HepG2 (cell line): Measurements from ENCODE around the gene IGFBP6. TPM values are rescaled to one million over a fixed set of nuclear protein-coding genes. Genes with fewer than 3 reads are reported as not detected.
A peak's percentile ranks its signal among the peaks of the same experiment; 100 is the strongest.

Source experiments
- ATAC-seq: fragments of 200-7000 bp; cut with Tn5 transposase; 3 replicates; pipeline ENCODE4 v1.9.1; 2020; ENCODE audit warnings: mild to moderate bottlenecking, moderate library complexity
- BruUV-seq: library from RNA; stranded (reverse); fragments of 400-500 nt; replicated peaks from 2 replicates; lab custom pipeline; 2021; lab: Mats Ljungman, UMichigan
- CTCF ChIA-PET: fragments of 300-600 bp; formaldehyde crosslinking; extraction: SDS; loops from one replicate; lab custom pipeline; 2021; ENCODE audit warnings: low total read pairs, inconsistent platforms, low intra/inter-chr PET ratio; lab: Yijun Ruan, JAX
- POLR2A ChIA-PET: fragments of 350-600 bp; sonication (Branson Sonifier 250); formaldehyde crosslinking; loops from one replicate; lab custom pipeline; 2020; ENCODE audit warnings: antibody characterized with exemption, inconsistent platforms; lab: Yijun Ruan, JAX
- DNase-seq: peaks from one replicate; pipeline ENCODE4 v3.0.0-alpha.2; 2015; ENCODE audit warnings: low spot score
- FAIRE-seq: peaks from 3 replicates; lab custom pipeline; 2011; peaks lifted over from hg19 to GRCh38; lab: Jason Lieb, UNC
- H2AFZ ChIP-seq: one replicate; pipeline ENCODE4 v1.6.1; 2011; ENCODE audit warnings: low read length, inconsistent platforms
- H3K27ac ChIP-seq: fragments of 300-600 bp; 3 replicates; pipeline ENCODE4 v1.8.0; 2011; ENCODE audit warnings: mixed run types, mild to moderate bottlenecking, mixed read lengths, low read length, inconsistent platforms; ENCODE audit not compliant: insufficient read depth; ENCODE audit errors: extremely low read length
- H3K27me3 ChIP-seq, 2 experiments: fragments of 200-600 bp in 1 of 2; 2 replicates in 1 of 2; 3 replicates in 1 of 2; pipeline versions ENCODE4 v1.6.0 to v1.8.0; 2011; ENCODE audit warnings: low read length in 2 of 2, mild to moderate bottlenecking in 2 of 2, moderate library complexity in 2 of 2, inconsistent platforms in 1 of 2; ENCODE audit not compliant: insufficient read depth in 2 of 2, control insufficient read depth in 1 of 2
- H3K36me3 ChIP-seq, 2 experiments: fragments of 200-600 bp in 1 of 2; replicated peaks in 1 of 2; 2 replicates in 1 of 2; 3 replicates in 1 of 2; pipeline versions ENCODE4 v1.5.1 to v1.8.0; 2011; ENCODE audit warnings: low read length in 2 of 2, inconsistent platforms in 1 of 2; ENCODE audit not compliant: insufficient read depth in 2 of 2, control insufficient read depth in 1 of 2
- H3K4me1 ChIP-seq: 2 replicates; pipeline ENCODE4 v1.5.1; 2012; ENCODE audit warnings: low read length, inconsistent platforms; ENCODE audit not compliant: insufficient read depth
- H3K4me2 ChIP-seq: 2 replicates; pipeline ENCODE4 v1.6.0; 2011; ENCODE audit warnings: low read depth, low read length, inconsistent platforms
- H3K4me3 ChIP-seq, 3 experiments: fragments of 200-600 bp in 1 of 3; sonication (generic), shearing (Covaris generic) in 1 of 3; replicated peaks in 1 of 3; 2 replicates each; pipeline ENCODE4 v1.5.1; 2011 to 2016; ENCODE audit warnings: low read length in 3 of 3, inconsistent platforms in 2 of 3, low read depth in 2 of 3, mild to moderate bottlenecking in 2 of 3, control low read depth in 1 of 3, mixed read lengths in 1 of 3; ENCODE audit not compliant: insufficient read depth in 1 of 3
- H3K79me2 ChIP-seq: one replicate; pipeline ENCODE4 v1.6.1; 2011; ENCODE audit warnings: low read length, inconsistent platforms; ENCODE audit not compliant: insufficient read depth
- H3K9ac ChIP-seq: 2 replicates; pipeline ENCODE4 v1.6.0; 2011; ENCODE audit warnings: mild to moderate bottlenecking, low read depth, low read length, inconsistent platforms; ENCODE audit not compliant: insufficient read depth
- H3K9me3 ChIP-seq: 2 replicates; pipeline ENCODE4 v1.5.1; 2012; ENCODE audit warnings: mild to moderate bottlenecking, low read length
- H4K20me1 ChIP-seq: 2 replicates; pipeline ENCODE4 v1.6.0; 2011; ENCODE audit warnings: inconsistent platforms, mild to moderate bottlenecking, low read length, moderate library complexity; ENCODE audit not compliant: insufficient read depth
- CBFB ChIP-seq: sonication (generic); formaldehyde crosslinking; IDR thresholded peaks from 2 replicates; pipeline ENCODE4 v1.4.0; 2020; ENCODE audit warnings: missing genetic modification reagents
- CREB1 ChIP-seq, 2 experiments: fragments of 450-650 bp in 1 of 2; IDR thresholded peaks; 2 replicates each; pipeline ENCODE4 v1.6.1; 2016 to 2017; ENCODE audit warnings: control low read depth in 1 of 2, mild to moderate bottlenecking in 1 of 2, missing compliant biosample characterization in 1 of 2, missing genetic modification characterization in 1 of 2
- ERF ChIP-seq: IDR thresholded peaks from 2 replicates; pipeline ENCODE4 v1.6.1; 2018; ENCODE audit warnings: missing biosample characterization, missing genetic modification reagents
- FOXA1 ChIP-seq, 2 experiments: fragments of 450-650 bp in 1 of 2; sonication (generic) in 1 of 2; formaldehyde crosslinking in 1 of 2; IDR thresholded peaks; 2 replicates each; pipeline versions ENCODE4 v1.4.0 to v1.6.1; 2016 to 2020; ENCODE audit warnings: missing genetic modification reagents in 1 of 2
- GATAD2A ChIP-seq: IDR thresholded peaks from 2 replicates; pipeline ENCODE4 v1.6.1; 2016
- IKZF1 ChIP-seq: fragments of 450-650 bp; IDR thresholded peaks from 2 replicates; pipeline ENCODE4 v1.7.1; 2016
- JUND ChIP-seq: sonication (generic); formaldehyde crosslinking; IDR thresholded peaks from 2 replicates; pipeline ENCODE4 v1.8.0; 2022; ENCODE audit warnings: mild to moderate bottlenecking, missing genetic modification reagents
- MIXL1 ChIP-seq: IDR thresholded peaks from 2 replicates; pipeline ENCODE4 v1.6.1; 2016
- NCOA2 ChIP-seq: sonication (generic); formaldehyde crosslinking; IDR thresholded peaks from 2 replicates; pipeline ENCODE4 v1.8.0; 2022; ENCODE audit warnings: inconsistent platforms
- RARA ChIP-seq: IDR thresholded peaks from 2 replicates; pipeline ENCODE4 v1.6.1; 2016; ENCODE audit warnings: missing genetic modification reagents, missing compliant biosample characterization
- RXRA ChIP-seq: sonication (generic); formaldehyde crosslinking; IDR thresholded peaks from 2 replicates; pipeline ENCODE4 v1.5.1; 2020; ENCODE audit warnings: missing genetic modification reagents
- RXRB ChIP-seq: IDR thresholded peaks from 2 replicates; pipeline ENCODE4 v1.6.1; 2016; ENCODE audit warnings: borderline replicate concordance, missing genetic modification reagents, missing compliant biosample characterization
- SOX5 ChIP-seq: IDR thresholded peaks from 2 replicates; pipeline ENCODE4 v1.6.1; 2016; ENCODE audit warnings: borderline replicate concordance
- TBX2 ChIP-seq: sonication (generic); formaldehyde crosslinking; IDR thresholded peaks from 2 replicates; pipeline ENCODE4 v1.5.0; 2020; ENCODE audit warnings: missing genetic modification reagents, mild to moderate bottlenecking, borderline replicate concordance
- ZNF253 ChIP-seq: sonication (generic); formaldehyde crosslinking; IDR thresholded peaks from 2 replicates; pipeline ENCODE4 v1.8.0; 2022; ENCODE audit warnings: mild to moderate bottlenecking, missing genetic modification reagents, borderline replicate concordance
- ZNF33B ChIP-seq: sonication (generic); formaldehyde crosslinking; IDR thresholded peaks from 2 replicates; pipeline ENCODE4 v1.5.1; 2020; ENCODE audit warnings: mild to moderate bottlenecking, missing genetic modification reagents
- ZNF34 ChIP-seq: sonication (generic); formaldehyde crosslinking; IDR thresholded peaks from 2 replicates; pipeline ENCODE4 v1.4.0; 2020; ENCODE audit warnings: mild to moderate bottlenecking, missing genetic modification reagents, borderline replicate concordance
- ZNF367 ChIP-seq: sonication (generic); formaldehyde crosslinking; IDR thresholded peaks from 2 replicates; pipeline ENCODE4 v1.4.0; 2020; ENCODE audit warnings: missing genetic modification reagents, borderline replicate concordance
- ZNF652 ChIP-seq: IDR thresholded peaks from 2 replicates; pipeline ENCODE4 v1.6.1; 2016; ENCODE audit warnings: low read depth, borderline replicate concordance
- WGBS: methylation state at CpG from one replicate; pipeline ENCODE4 v1.1.6; 2017; ENCODE audit warnings: low lambda C conversion rate; 5-methylcytosine and 5-hydroxymethylcytosine counted together
- in situ Hi-C: cut with HindIII; loops from 2 replicates; pipeline ENCODE4 v1.10.0; 2017; ENCODE audit warnings: low pct_unique_long_range_greater_than_20kb; ENCODE audit not compliant: extremely low pct_ligation_motif_present
- intact Hi-C: fragments of 100-400 bp; cut with micrococcal nuclease; formaldehyde crosslinking; loops from one replicate; pipeline ENCODE4 v1.10.0; 2022; ENCODE audit not compliant: unreplicated experiment
- polyA plus RNA-seq, 8 experiments: library from polyadenylated mRNA; depleted of rRNA in 3 of 8; stranded (reverse) in 7 of 8; unstranded in 1 of 8; fragments of >200 nt; fragmentation: Illumina TruSeq in 4 of 8; extraction: Trizol in 4 of 8; gene quantifications; 2 replicates each; pipeline versions ENCODE4 v1.2.1 to v1.2.3, GENCODE V29; 2011 to 2016; ENCODE audit warnings: low read depth in 4 of 8, missing spikeins in 1 of 8, mixed read lengths in 1 of 8; ENCODE audit not compliant: insufficient read depth in 1 of 8
- total RNA-seq, 5 experiments: library from RNA; depleted of rRNA; stranded (reverse); fragments of >200 nt; fragmentation: Illumina TruSeq; extraction: Trizol; gene quantifications; 2 replicates each; pipeline ENCODE4 v1.2.3, GENCODE V29; 2016; ENCODE audit warnings: low read depth in 1 of 5
- TF ChIP-seq, protein P1 (sequence below): sonication (generic); formaldehyde crosslinking; IDR thresholded peaks from 2 replicates; pipeline ENCODE4 v1.5.1; 2020; ENCODE audit warnings: missing genetic modification reagents, mild to moderate bottlenecking, borderline replicate concordance
- TF ChIP-seq, protein P2 (sequence below): sonication (generic); formaldehyde crosslinking; IDR thresholded peaks from 2 replicates; pipeline ENCODE4 v1.8.1; 2023; ENCODE audit warnings: mild to moderate bottlenecking, moderate library complexity, missing genetic modification reagents
- TF ChIP-seq, protein P3 (sequence below): IDR thresholded peaks from 2 replicates; pipeline ENCODE4 v1.6.1; 2016; ENCODE audit warnings: missing genetic modification reagents, missing compliant biosample characterization

Gene IGFBP6
- total and polyA plus RNA-seq, 2 of the 13 experiments (the other 11 are each of a cell fraction or from before 2014, with no cell fraction given), result 3.9 to 25.2 TPM

DNA sequence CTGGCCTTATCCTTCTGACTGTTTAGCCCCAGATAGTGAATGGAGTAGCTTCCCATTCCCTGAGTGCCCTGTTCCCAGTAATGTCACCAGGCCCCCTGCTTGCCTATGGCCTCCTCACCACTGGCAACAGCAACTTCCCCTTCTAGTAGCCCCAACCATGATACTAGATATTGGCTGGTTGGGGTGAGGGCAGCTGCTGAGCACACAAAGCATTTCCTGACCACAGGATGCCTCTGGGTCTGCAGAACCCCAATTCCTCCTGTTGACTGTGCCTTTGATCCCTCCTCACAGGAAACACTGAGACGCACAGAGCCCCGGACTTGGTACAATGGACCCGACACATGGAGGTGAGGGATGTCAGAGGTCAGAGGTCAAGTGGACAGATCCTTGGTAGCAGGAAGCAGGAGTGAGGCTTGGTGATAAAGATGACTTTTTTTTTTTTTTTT lies 6.4 kb downstream of the IGFBP6 start:
- Histone ChIP-seq H3K27me3 (no peaks in the 10 kb centered on the region), H4K20me1 (no peaks in the 10 kb centered on the region), H3K79me2 (no peaks in the 10 kb centered on the region), H3K36me3 (peaks cover 0 to 7% of the 10 kb centered on the region in 2 experiments; a peak in 2 of 5 replicates), H3K4me3 (peak overlapping the region; percentile 52 to 76 (median 57)), H3K27ac (peak overlapping the region; percentile 89), H2AFZ (no peak overlapping the region), H3K4me2 (peak overlapping the region; percentile 92), H3K4me1 (peaks cover 81% of the 10 kb centered on the region), H3K9ac (peak overlapping the region; percentile 73), H3K9me3 (no peaks in the 10 kb centered on the region)
- in situ Hi-C loops, result loop anchor here (5.0 kb wide), 1 partner anchor 42 kb away; no protein-coding TSS in a partner anchor
- ATAC-seq, result peak; percentile 46
- FAIRE-seq, result peak; percentile 80
- intact Hi-C loops, result loop anchor here (5.0 kb wide), 1 partner anchor 43 kb away; no protein-coding TSS in a partner anchor
- CTCF ChIA-PET, result no interaction called here
- DNase-seq, result peak; percentile 83
- 0% methylated on average over 3 of the region's 3 CpGs for WGBS
- POLR2A ChIA-PET, result interaction anchor here (1.4 to 5.4 kb wide), 17 partner anchors 10 to 276 kb away, joined by 3 to 102 read pairs (median 12); partner anchors contain the start of genes CSAD, EIF4B, KRT8 and PFDN5
- no TSS peak for BruUV-seq
- TF ChIP-seq GATAD2A (peak; percentile 83), RARA (CRISPR knock-in tag) (peak; percentile 96), ZNF33B (CRISPR knock-in tag) (no peak), JUND (peak; percentile 31; the same call in 1 of the 2 replicates), RXRA (CRISPR knock-in tag) (peak; percentile 92; the same call in 1 of the 2 replicates), TBX2 (CRISPR knock-in tag) (peak; percentile 48), CREB1 (IDR thresholded peaks at IDR 0.05) (no peak), CREB1 (CRISPR knock-in tag; IDR thresholded peaks at IDR 0.05) (0 out of 2 replicates have a peak, but pooled peaks have one; percentile 28), ZNF367 (CRISPR knock-in tag) (no peak), ZNF34 (CRISPR knock-in tag) (peak; percentile 25; the same call in 1 of the 2 replicates), NCOA2 (CRISPR knock-in tag) (peak; percentile 79), FOXA1 (IDR thresholded peaks at IDR 0.05) (no peak), FOXA1 (CRISPR knock-in tag; IDR thresholded peaks at IDR 0.05) (peak; percentile 84), ZNF253 (CRISPR knock-in tag) (no peak), SOX5 (CRISPR knock-in tag) (peak; percentile 71; the same call in 1 of the 2 replicates), ERF (CRISPR knock-in tag) (peak; percentile 47), ZNF652 (CRISPR knock-in tag) (no peak), CBFB (CRISPR knock-in tag) (peak; percentile 69; the same call in 1 of the 2 replicates), RXRB (peak; percentile 90), MIXL1 (CRISPR knock-in tag) (peak; percentile 23; the same call in 1 of the 2 replicates), IKZF1 (no peak)
- TF ChIP-seq, protein P1, sequence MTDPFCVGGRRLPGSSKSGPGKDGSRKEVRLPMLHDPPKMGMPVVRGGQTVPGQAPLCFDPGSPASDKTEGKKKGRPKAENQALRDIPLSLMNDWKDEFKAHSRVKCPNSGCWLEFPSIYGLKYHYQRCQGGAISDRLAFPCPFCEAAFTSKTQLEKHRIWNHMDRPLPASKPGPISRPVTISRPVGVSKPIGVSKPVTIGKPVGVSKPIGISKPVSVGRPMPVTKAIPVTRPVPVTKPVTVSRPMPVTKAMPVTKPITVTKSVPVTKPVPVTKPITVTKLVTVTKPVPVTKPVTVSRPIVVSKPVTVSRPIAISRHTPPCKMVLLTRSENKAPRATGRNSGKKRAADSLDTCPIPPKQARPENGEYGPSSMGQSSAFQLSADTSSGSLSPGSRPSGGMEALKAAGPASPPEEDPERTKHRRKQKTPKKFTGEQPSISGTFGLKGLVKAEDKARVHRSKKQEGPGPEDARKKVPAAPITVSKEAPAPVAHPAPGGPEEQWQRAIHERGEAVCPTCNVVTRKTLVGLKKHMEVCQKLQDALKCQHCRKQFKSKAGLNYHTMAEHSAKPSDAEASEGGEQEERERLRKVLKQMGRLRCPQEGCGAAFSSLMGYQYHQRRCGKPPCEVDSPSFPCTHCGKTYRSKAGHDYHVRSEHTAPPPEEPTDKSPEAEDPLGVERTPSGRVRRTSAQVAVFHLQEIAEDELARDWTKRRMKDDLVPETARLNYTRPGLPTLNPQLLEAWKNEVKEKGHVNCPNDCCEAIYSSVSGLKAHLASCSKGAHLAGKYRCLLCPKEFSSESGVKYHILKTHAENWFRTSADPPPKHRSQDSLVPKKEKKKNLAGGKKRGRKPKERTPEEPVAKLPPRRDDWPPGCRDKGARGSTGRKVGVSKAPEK (CRISPR knock-in tag), result no peak
- TF ChIP-seq, protein P2, sequence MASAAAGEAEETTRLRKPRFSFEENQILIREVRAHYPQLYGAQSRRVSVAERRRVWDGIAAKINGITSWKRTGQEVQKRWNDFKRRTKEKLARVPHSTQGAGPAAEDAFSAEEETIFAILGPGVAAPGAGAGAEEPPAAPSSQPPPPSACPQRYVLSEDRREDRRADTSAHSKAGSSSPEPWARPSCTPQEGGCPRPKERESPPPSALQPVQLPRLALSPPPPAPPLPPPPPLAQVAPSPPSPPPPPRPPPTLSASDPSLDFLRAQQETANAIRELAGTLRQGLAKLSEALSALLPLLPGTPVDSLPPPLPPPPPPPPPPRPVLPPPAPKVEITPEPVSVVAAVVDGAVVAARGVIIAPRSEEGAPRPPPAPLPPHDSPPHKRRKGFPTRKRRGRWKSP, result no peak
- TF ChIP-seq, protein P3, sequence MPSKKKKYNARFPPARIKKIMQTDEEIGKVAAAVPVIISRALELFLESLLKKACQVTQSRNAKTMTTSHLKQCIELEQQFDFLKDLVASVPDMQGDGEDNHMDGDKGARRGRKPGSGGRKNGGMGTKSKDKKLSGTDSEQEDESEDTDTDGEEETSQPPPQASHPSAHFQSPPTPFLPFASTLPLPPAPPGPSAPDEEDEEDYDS (CRISPR knock-in tag), result peak; percentile 35; the same call in 1 of the 2 replicates
